WTC11 (cell line): ENCODE measurements around the gene CRX.

Experiments used
- JUN ChIP-seq: sonication (generic); formaldehyde crosslinking; IDR thresholded peaks from 2 replicates; pipeline ENCODE4 v1.8.0; 2023; ENCODE audit warnings: mild to moderate bottlenecking, missing genetic modification reagents
- KAT7 ChIP-seq: sonication (generic); formaldehyde crosslinking; IDR thresholded peaks from 2 replicates; pipeline ENCODE4 v1.8.1; 2023; ENCODE audit warnings: missing genetic modification reagents, mild to moderate bottlenecking, borderline replicate concordance
- SMAD3 ChIP-seq: sonication (generic); formaldehyde crosslinking; IDR thresholded peaks from 2 replicates; pipeline ENCODE4 v1.8.0; 2022; ENCODE audit warnings: missing genetic modification reagents, mild to moderate bottlenecking, borderline replicate concordance
- TF ChIP-seq, protein P1 (sequence below): fragments of 200-600 bp; IDR thresholded peaks from 2 replicates; pipeline ENCODE4 v1.8.0; 2022; ENCODE audit warnings: antibody characterized with exemption
- TF ChIP-seq, protein P2 (sequence below): sonication (generic); formaldehyde crosslinking; IDR thresholded peaks from 2 replicates; pipeline ENCODE4 v1.8.1; 2023; ENCODE audit warnings: mild to moderate bottlenecking, moderate library complexity, missing genetic modification reagents
- TF ChIP-seq, protein P3 (sequence below): sonication (generic); formaldehyde crosslinking; IDR thresholded peaks from 2 replicates; pipeline ENCODE4 v1.8.0; 2022; ENCODE audit warnings: mild to moderate bottlenecking, missing genetic modification reagents

DNA sequence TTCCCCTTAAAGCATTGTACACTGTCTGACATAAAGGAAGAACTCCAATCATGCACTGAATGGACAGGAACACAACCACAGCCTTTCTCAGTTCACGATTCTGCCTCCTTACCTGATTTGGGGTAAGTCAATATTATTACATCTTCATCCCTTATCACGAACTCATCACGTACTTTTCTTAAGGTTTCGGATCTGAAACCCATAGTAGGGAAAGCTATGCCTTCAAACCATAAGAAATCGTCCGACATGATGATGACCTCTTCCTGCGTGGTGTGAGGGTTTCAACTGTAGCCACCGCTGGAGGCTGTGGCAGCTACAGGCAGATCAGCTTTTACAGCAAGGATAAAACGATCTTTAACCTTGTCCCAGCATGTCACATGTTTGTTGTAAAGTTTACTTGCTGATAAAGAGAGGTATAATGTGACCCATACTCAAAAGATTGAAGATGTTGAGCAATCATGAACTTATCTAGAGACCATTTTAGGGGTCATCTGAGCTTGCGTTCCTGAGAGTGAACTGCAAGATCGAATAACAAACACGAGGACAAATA lies 64.3 kb downstream of the CRX start, which contains the start of gene SULT2A1:
- TF ChIP-seq, protein P1, sequence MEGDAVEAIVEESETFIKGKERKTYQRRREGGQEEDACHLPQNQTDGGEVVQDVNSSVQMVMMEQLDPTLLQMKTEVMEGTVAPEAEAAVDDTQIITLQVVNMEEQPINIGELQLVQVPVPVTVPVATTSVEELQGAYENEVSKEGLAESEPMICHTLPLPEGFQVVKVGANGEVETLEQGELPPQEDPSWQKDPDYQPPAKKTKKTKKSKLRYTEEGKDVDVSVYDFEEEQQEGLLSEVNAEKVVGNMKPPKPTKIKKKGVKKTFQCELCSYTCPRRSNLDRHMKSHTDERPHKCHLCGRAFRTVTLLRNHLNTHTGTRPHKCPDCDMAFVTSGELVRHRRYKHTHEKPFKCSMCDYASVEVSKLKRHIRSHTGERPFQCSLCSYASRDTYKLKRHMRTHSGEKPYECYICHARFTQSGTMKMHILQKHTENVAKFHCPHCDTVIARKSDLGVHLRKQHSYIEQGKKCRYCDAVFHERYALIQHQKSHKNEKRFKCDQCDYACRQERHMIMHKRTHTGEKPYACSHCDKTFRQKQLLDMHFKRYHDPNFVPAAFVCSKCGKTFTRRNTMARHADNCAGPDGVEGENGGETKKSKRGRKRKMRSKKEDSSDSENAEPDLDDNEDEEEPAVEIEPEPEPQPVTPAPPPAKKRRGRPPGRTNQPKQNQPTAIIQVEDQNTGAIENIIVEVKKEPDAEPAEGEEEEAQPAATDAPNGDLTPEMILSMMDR: no peak
- TF ChIP-seq JUN (CRISPR knock-in tag): no peak
- TF ChIP-seq, protein P2, sequence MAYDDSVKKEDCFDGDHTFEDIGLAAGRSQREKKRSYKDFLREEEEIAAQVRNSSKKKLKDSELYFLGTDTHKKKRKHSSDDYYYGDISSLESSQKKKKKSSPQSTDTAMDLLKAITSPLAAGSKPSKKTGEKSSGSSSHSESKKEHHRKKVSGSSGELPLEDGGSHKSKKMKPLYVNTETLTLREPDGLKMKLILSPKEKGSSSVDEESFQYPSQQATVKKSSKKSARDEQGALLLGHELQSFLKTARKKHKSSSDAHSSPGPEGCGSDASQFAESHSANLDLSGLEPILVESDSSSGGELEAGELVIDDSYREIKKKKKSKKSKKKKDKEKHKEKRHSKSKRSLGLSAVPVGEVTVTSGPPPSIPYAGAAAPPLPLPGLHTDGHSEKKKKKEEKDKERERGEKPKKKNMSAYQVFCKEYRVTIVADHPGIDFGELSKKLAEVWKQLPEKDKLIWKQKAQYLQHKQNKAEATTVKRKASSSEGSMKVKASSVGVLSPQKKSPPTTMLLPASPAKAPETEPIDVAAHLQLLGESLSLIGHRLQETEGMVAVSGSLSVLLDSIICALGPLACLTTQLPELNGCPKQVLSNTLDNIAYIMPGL (CRISPR knock-in tag): no peak
- TF ChIP-seq SMAD3 (CRISPR knock-in tag): no peak
- TF ChIP-seq, protein P3, sequence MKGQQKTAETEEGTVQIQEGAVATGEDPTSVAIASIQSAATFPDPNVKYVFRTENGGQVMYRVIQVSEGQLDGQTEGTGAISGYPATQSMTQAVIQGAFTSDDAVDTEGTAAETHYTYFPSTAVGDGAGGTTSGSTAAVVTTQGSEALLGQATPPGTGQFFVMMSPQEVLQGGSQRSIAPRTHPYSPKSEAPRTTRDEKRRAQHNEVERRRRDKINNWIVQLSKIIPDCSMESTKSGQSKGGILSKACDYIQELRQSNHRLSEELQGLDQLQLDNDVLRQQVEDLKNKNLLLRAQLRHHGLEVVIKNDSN (CRISPR knock-in tag): no peak
- TF ChIP-seq KAT7 (CRISPR knock-in tag): no peak
